K562 (cell line): ENCODE data around the gene MEIKIN. TPM values are rescaled to one million over a fixed set of nuclear protein-coding genes. Genes with fewer than 3 reads are reported as not detected.
A peak's percentile ranks its signal among the peaks of the same experiment; 100 is the strongest.

ENCODE experiments used
- ARID1B ChIP-seq: fragments of 450-650 bp; IDR thresholded peaks from 2 replicates; pipeline ENCODE4 v1.6.1; 2016; ENCODE audit warnings: antibody characterized with exemption, mild to moderate bottlenecking, inconsistent platforms
- ASH1L ChIP-seq: fragments of 450-650 bp; IDR thresholded peaks from 2 replicates; pipeline ENCODE4 v1.6.1; 2018; ENCODE audit warnings: borderline replicate concordance, mild to moderate bottlenecking, low read depth; ENCODE audit not compliant: partially characterized antibody
- CEBPB ChIP-seq: fragments of 450-650 bp; IDR thresholded peaks from 2 replicates; pipeline ENCODE4 v1.6.1; 2016; ENCODE audit warnings: missing genetic modification characterization, missing compliant biosample characterization
- CEBPG ChIP-seq, 3 experiments: fragments of 200-800 bp in 1 of 3; sonication (Bioruptor generic) in 1 of 3; sonication (generic) in 1 of 3; formaldehyde crosslinking in 1 of 3; IDR thresholded peaks in 2 of 3; conservative IDR thresholded peaks in 1 of 3; 2 replicates each; pipeline versions ENCODE4 v1.6.1 to v1.8.0; 2016 to 2022; ENCODE audit warnings: missing compliant biosample characterization in 2 of 3, missing genetic modification characterization in 2 of 3, mild to moderate bottlenecking in 1 of 3, missing genetic modification reagents in 1 of 3
- CXXC5 ChIP-seq: fragments of 250-450 bp; sonication (Bioruptor Pico); IDR thresholded peaks from 2 replicates; pipeline ENCODE4 v1.8.0; 2022; ENCODE audit warnings: inconsistent platforms, mild to moderate bottlenecking, moderate library complexity
- DACH1 ChIP-seq: fragments of 450-650 bp; IDR thresholded peaks from 2 replicates; pipeline ENCODE4 v1.6.1; 2018; ENCODE audit not compliant: partially characterized antibody
- DMBX1 ChIP-seq: fragments of 250-450 bp; sonication (Bioruptor Pico); IDR thresholded peaks from 2 replicates; pipeline ENCODE4 v1.8.0; 2022; ENCODE audit warnings: inconsistent platforms, mild to moderate bottlenecking, moderate library complexity, borderline replicate concordance
- E2F3 ChIP-seq: fragments of 250-450 bp; sonication (Bioruptor Pico); IDR thresholded peaks from 2 replicates; pipeline ENCODE4 v1.4.0; 2020; ENCODE audit warnings: mild to moderate bottlenecking
- FOXJ2 ChIP-seq: fragments of 200-800 bp; sonication (Bioruptor generic); IDR thresholded peaks from 2 replicates; pipeline ENCODE4 v1.6.1; 2016; ENCODE audit warnings: missing genetic modification characterization, missing compliant biosample characterization
- LEF1 ChIP-seq: fragments of 450-650 bp; IDR thresholded peaks from 2 replicates; pipeline ENCODE4 v1.6.1; 2016; ENCODE audit warnings: mild to moderate bottlenecking
- MAFG ChIP-seq: fragments of 450-650 bp; conservative IDR thresholded peaks from 2 replicates; pipeline ENCODE4 v1.6.1; 2016; ENCODE audit warnings: missing genetic modification characterization, missing compliant biosample characterization
- MIER1 ChIP-seq: fragments of 450-650 bp; IDR thresholded peaks from 2 replicates; pipeline ENCODE4 v1.6.1; 2016; ENCODE audit warnings: antibody characterized with exemption, mild to moderate bottlenecking, low read depth
- NFXL1 ChIP-seq: fragments of 450-650 bp; formaldehyde crosslinking; IDR thresholded peaks from 2 replicates; pipeline ENCODE4 v1.4.0; 2021; ENCODE audit warnings: mild to moderate bottlenecking
- PYGO2 ChIP-seq: fragments of 450-650 bp; IDR thresholded peaks from 2 replicates; pipeline ENCODE4 v1.6.1; 2016; ENCODE audit warnings: mild to moderate bottlenecking, missing genetic modification characterization, moderate library complexity, missing compliant biosample characterization
- RBBP5 ChIP-seq: fragments of 200-600 bp; sonication (generic); IDR thresholded peaks from 2 replicates; pipeline ENCODE4 v1.6.1; 2012; ENCODE audit warnings: borderline replicate concordance, mild to moderate bottlenecking, low read length, control low read depth, inconsistent platforms; ENCODE audit not compliant: insufficient read depth, poor library complexity, severe bottlenecking
- ZFP30 ChIP-seq: fragments of 250-450 bp; sonication (Bioruptor Pico); IDR thresholded peaks from 2 replicates; pipeline ENCODE4 v1.8.0; 2022; ENCODE audit warnings: moderate library complexity, mild to moderate bottlenecking, inconsistent platforms, borderline replicate concordance
- ZKSCAN8 ChIP-seq: fragments of 200-800 bp; sonication (Bioruptor generic); IDR thresholded peaks from 2 replicates; pipeline ENCODE4 v1.6.1; 2016; ENCODE audit warnings: missing genetic modification characterization, missing compliant biosample characterization
- ZNF239 ChIP-seq: fragments of 250-450 bp; sonication (Bioruptor Pico); IDR thresholded peaks from 2 replicates; pipeline ENCODE4 v1.4.0; 2020; ENCODE audit warnings: mild to moderate bottlenecking
- ZNF507 ChIP-seq: conservative IDR thresholded peaks from 2 replicates; pipeline ENCODE4 v1.6.1; 2017; ENCODE audit warnings: missing genetic modification characterization, missing compliant biosample characterization
- polyA plus RNA-seq, 8 experiments: library from polyadenylated mRNA; depleted of rRNA in 4 of 8; stranded (reverse) in 5 of 8; unstranded in 3 of 8; fragments of >200 nt; fragmentation: Nextera tagmentation in 2 of 8; fragmentation: Illumina TruSeq in 1 of 8; extraction: Ambion mirVana in 2 of 8; extraction: Trizol in 1 of 8; gene quantifications; 2 replicates each; pipeline versions ENCODE4 v1.2.1 to v1.2.3, GENCODE V29; 2011 to 2014; ENCODE audit warnings: inconsistent platforms in 1 of 8, missing spikeins in 1 of 8
- total RNA-seq, 7 experiments: library from RNA; depleted of rRNA in 6 of 7; stranded (reverse); fragments of >200 nt in 6 of 7; fragmentation: Illumina TruSeq in 2 of 7; extraction: Trizol in 2 of 7; gene quantifications; 2 replicates each; pipeline versions ENCODE4 v1.2.1 to v1.2.3, GENCODE V29; 2011 to 2021; ENCODE audit warnings: low replicate concordance in 1 of 7
- TF ChIP-seq, protein P1 (sequence below): fragments of 200-400 bp; formaldehyde crosslinking; IDR thresholded peaks from 2 replicates; pipeline ENCODE4 v1.6.1; 2017; ENCODE audit warnings: mild to moderate bottlenecking, low read depth, low read length, moderate library complexity
- TF ChIP-seq, protein P2 (sequence below): fragments of 450-650 bp; IDR thresholded peaks from 2 replicates; pipeline ENCODE4 v1.6.1; 2016; ENCODE audit warnings: missing biosample characterization, missing genetic modification characterization
- TF ChIP-seq, protein P3 (sequence below): sonication (generic); formaldehyde crosslinking; IDR thresholded peaks from 2 replicates; pipeline ENCODE4 v1.8.0; 2022; ENCODE audit warnings: mild to moderate bottlenecking, missing genetic modification reagents, borderline replicate concordance
- TF ChIP-seq, protein P4 (sequence below): fragments of 450-650 bp; IDR thresholded peaks from 2 replicates; pipeline ENCODE4 v1.6.1; 2016; ENCODE audit warnings: antibody characterized with exemption

MEIKIN gene
- total and polyA plus RNA-seq, 9 of the 15 experiments (the other 6 are each of a cell fraction or from before 2014, with no cell fraction given) = 0.18 TPM; not detected in 8

DNA sequence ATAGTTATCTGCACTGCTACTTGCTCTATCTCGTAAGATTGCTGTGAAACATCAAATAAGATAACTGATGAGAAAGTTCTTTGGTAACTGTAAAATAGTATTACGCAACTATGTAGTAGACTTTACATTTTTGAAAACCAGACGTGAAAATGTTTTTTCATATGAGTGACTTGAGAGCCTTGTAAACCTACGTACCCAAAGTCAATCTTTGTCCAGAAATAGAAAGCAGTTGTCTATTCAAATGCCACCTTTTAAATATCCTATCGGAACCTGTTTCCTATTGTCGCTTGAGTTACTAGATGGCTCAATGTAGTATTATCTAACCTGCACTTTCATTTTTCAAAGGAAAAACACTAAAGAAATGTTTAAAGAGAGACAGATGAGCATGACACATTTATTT is 150.2 kb downstream of the MEIKIN start (continued):
- TF ChIP-seq, protein P1, sequence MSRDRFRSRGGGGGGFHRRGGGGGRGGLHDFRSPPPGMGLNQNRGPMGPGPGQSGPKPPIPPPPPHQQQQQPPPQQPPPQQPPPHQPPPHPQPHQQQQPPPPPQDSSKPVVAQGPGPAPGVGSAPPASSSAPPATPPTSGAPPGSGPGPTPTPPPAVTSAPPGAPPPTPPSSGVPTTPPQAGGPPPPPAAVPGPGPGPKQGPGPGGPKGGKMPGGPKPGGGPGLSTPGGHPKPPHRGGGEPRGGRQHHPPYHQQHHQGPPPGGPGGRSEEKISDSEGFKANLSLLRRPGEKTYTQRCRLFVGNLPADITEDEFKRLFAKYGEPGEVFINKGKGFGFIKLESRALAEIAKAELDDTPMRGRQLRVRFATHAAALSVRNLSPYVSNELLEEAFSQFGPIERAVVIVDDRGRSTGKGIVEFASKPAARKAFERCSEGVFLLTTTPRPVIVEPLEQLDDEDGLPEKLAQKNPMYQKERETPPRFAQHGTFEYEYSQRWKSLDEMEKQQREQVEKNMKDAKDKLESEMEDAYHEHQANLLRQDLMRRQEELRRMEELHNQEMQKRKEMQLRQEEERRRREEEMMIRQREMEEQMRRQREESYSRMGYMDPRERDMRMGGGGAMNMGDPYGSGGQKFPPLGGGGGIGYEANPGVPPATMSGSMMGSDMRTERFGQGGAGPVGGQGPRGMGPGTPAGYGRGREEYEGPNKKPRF = no peak
- TF ChIP-seq ASH1L (no peak), CEBPG (CRISPR knock-in tag; IDR thresholded peaks at IDR 0.05) (peak; percentile 37; the same call in 1 of the 2 replicates), CEBPG (tag; conservative IDR thresholded peaks at IDR 0.05 in 1 of 2, IDR thresholded peaks at IDR 0.05 in 1 of 2) (peak; percentile 93 to 100), ZNF507 (tag) (no peak), PYGO2 (tag) (no peak), CEBPB (peak; percentile 98), MAFG (tag) (no peak), ZFP30 (no peak), NFXL1 (no peak), ARID1B (0 out of 2 replicates have a peak, but pooled peaks have one; percentile 20), LEF1 (no peak), ZKSCAN8 (CRISPR knock-in tag) (no peak), E2F3 (no peak), DMBX1 (CRISPR knock-in tag) (no peak), ZNF239 (CRISPR knock-in tag) (no peak), RBBP5 (no peak), MIER1 (no peak), CXXC5 (CRISPR knock-in tag) (no peak), DACH1 (no peak), FOXJ2 (tag) (0 out of 2 replicates have a peak, but pooled peaks have one; percentile 40)
- TF ChIP-seq, protein P2, sequence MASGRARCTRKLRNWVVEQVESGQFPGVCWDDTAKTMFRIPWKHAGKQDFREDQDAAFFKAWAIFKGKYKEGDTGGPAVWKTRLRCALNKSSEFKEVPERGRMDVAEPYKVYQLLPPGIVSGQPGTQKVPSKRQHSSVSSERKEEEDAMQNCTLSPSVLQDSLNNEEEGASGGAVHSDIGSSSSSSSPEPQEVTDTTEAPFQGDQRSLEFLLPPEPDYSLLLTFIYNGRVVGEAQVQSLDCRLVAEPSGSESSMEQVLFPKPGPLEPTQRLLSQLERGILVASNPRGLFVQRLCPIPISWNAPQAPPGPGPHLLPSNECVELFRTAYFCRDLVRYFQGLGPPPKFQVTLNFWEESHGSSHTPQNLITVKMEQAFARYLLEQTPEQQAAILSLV = peak; percentile 70
- TF ChIP-seq, protein P3, sequence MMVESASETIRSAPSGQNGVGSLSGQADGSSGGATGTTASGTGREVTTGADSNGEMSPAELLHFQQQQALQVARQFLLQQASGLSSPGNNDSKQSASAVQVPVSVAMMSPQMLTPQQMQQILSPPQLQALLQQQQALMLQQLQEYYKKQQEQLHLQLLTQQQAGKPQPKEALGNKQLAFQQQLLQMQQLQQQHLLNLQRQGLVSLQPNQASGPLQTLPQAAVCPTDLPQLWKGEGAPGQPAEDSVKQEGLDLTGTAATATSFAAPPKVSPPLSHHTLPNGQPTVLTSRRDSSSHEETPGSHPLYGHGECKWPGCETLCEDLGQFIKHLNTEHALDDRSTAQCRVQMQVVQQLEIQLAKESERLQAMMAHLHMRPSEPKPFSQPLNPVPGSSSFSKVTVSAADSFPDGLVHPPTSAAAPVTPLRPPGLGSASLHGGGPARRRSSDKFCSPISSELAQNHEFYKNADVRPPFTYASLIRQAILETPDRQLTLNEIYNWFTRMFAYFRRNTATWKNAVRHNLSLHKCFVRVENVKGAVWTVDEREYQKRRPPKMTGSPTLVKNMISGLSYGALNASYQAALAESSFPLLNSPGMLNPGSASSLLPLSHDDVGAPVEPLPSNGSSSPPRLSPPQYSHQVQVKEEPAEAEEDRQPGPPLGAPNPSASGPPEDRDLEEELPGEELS (CRISPR knock-in tag) = no peak
- TF ChIP-seq, protein P4, sequence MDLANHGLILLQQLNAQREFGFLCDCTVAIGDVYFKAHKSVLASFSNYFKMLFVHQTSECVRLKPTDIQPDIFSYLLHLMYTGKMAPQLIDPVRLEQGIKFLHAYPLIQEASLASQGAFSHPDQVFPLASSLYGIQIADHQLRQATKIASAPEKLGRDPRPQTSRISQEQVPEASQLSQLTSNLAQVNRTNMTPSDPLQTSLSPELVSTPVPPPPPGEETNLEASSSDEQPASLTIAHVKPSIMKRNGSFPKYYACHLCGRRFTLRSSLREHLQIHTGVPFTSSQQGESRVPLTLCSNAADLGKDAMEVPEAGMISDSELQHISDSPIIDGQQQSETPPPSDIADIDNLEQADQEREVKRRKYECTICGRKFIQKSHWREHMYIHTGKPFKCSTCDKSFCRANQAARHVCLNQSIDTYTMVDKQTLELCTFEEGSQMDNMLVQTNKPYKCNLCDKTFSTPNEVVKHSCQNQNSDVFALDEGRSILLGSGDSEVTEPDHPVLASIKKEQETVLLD = no peak
